Thyroid gland (tissue), 4 donors: Measurements from ENCODE around the gene CACNA2D3.

ENCODE experiments used
- CTCF ChIP-seq, 6 experiments: fragments of 200-600 bp in 3 of 6; fragments of 450-650 bp in 3 of 6; sonication (generic) in 3 of 6; IDR thresholded peaks; one replicate each; pipeline ENCODE4 v1.5.1; 2016 to 2019; ENCODE audit warnings: antibody characterized with exemption in 6 of 6, mild to moderate bottlenecking in 2 of 6, inconsistent platforms in 1 of 6, moderate library complexity in 1 of 6
- POLR2A ChIP-seq, 2 donors: fragments of 450-650 bp; IDR thresholded peaks; one replicate each; pipeline ENCODE4 v1.6.1; 2017; ENCODE audit warnings: antibody characterized with exemption in 2 of 2, mild to moderate bottlenecking in 2 of 2, moderate library complexity in 1 of 2

- TF ChIP-seq CTCF (IDR thresholded peaks at IDR 0.05) (no peak), POLR2A (IDR thresholded peaks at IDR 0.05) (no peak)
Observed at GRCh38 chr3:55122312-55122711, 1000.0 kb downstream of the CACNA2D3 start.
